Endothelial cell of umbilical vein (primary cell): ENCODE measurements around the gene DYNLT1. TPM values are rescaled to one million over a fixed set of nuclear protein-coding genes. Genes with fewer than 3 reads are reported as not detected.

Source experiments
- BruUV-seq: library from RNA; stranded (reverse); fragments of 400-500 nt; replicated peaks from 2 replicates; lab custom pipeline; 2021; lab: Mats Ljungman, UMichigan
- CTCF ChIA-PET: fragments of 300-600, 350-600 bp; sonication (Branson Sonifier 250); formaldehyde crosslinking; loops from one replicate; lab custom pipeline; 2021; ENCODE audit warnings: antibody characterized with exemption, inconsistent platforms; lab: Charles Lee
- POLR2A ChIA-PET: fragments of 300-600, 350-600 bp; sonication (Branson Sonifier 250); formaldehyde crosslinking; loops from one replicate; lab custom pipeline; 2021; ENCODE audit warnings: antibody characterized with exemption, inconsistent platforms; lab: Charles Lee
- DNase-seq: peaks from one replicate; pipeline ENCODE4 v3.0.0-alpha.2; 2011; ENCODE audit warnings: low read depth, low spot score
- FAIRE-seq: peaks from 2 replicates; lab custom pipeline; 2011; peaks lifted over from hg19 to GRCh38; lab: Jason Lieb, UNC
- H2AFZ ChIP-seq: 2 replicates; pipeline ENCODE4 v1.6.0; 2012; ENCODE audit warnings: low read depth, low read length, control low read depth, inconsistent platforms
- H3K27ac ChIP-seq: 2 replicates; pipeline ENCODE4 v1.5.1; 2011; ENCODE audit warnings: low read depth, mild to moderate bottlenecking, control low read depth, low read length, moderate library complexity; ENCODE audit not compliant: insufficient read depth
- H3K27me3 ChIP-seq, 2 experiments: 2 replicates each; pipeline versions ENCODE4 v1.6.0 to v1.6.1; 2011; ENCODE audit warnings: low read length in 2 of 2, mixed read lengths in 1 of 2; ENCODE audit not compliant: control insufficient read depth in 2 of 2, insufficient read depth in 2 of 2
- H3K36me3 ChIP-seq, 2 experiments: 2 replicates in 1 of 2; 3 replicates in 1 of 2; pipeline ENCODE4 v1.5.1; 2011; ENCODE audit warnings: low read length in 2 of 2, mild to moderate bottlenecking in 1 of 2, moderate library complexity in 1 of 2; ENCODE audit not compliant: control insufficient read depth in 2 of 2, insufficient read depth in 2 of 2; ENCODE audit errors: extremely low read depth in 1 of 2
- H3K4me1 ChIP-seq: 3 replicates; pipeline ENCODE4 v1.5.1; 2011; ENCODE audit warnings: mild to moderate bottlenecking, low read length; ENCODE audit not compliant: control insufficient read depth, insufficient read depth; ENCODE audit errors: extremely low read depth
- H3K4me2 ChIP-seq: 2 replicates; pipeline ENCODE4 v1.6.1; 2011; ENCODE audit warnings: low read length, control low read depth, mixed read lengths; ENCODE audit not compliant: insufficient read depth
- H3K4me3 ChIP-seq, 3 experiments: fragments of 200-600 bp in 1 of 3; sonication (generic), shearing (Covaris generic) in 1 of 3; replicated peaks in 1 of 3; 2 replicates each; pipeline ENCODE4 v1.5.1; 2011 to 2016; ENCODE audit warnings: control low read depth in 3 of 3, low read length in 3 of 3, mild to moderate bottlenecking in 2 of 3, inconsistent platforms in 1 of 3, low read depth in 1 of 3, moderate library complexity in 1 of 3; ENCODE audit not compliant: insufficient read depth in 1 of 3
- H3K79me2 ChIP-seq: 2 replicates; pipeline ENCODE4 v1.6.0; 2012; ENCODE audit warnings: low read length, inconsistent platforms; ENCODE audit not compliant: control insufficient read depth, insufficient read depth
- H3K9ac ChIP-seq: replicated peaks from 2 replicates; pipeline ENCODE3; 2011; ENCODE audit warnings: low read length, control low read depth; ENCODE audit not compliant: insufficient read depth; ENCODE audit errors: extremely low read depth
- H3K9me1 ChIP-seq: replicated peaks from 3 replicates; pipeline ENCODE4 v1.6.0; 2011; ENCODE audit warnings: mild to moderate bottlenecking, low read length; ENCODE audit not compliant: control insufficient read depth, insufficient read depth; ENCODE audit errors: extremely low read depth
- H3K9me3 ChIP-seq: replicated peaks from 2 replicates; pipeline ENCODE4 v1.5.1; 2012; ENCODE audit warnings: low read length, inconsistent platforms; ENCODE audit not compliant: control insufficient read depth, insufficient read depth
- H4K20me1 ChIP-seq: replicated peaks from 2 replicates; pipeline ENCODE3; 2011; ENCODE audit warnings: mild to moderate bottlenecking, low read length; ENCODE audit not compliant: control insufficient read depth, insufficient read depth; ENCODE audit errors: extremely low read depth
- CTCF ChIP-seq, 2 donors: IDR thresholded peaks; 1 replicate in 1 of 2; 2 replicates in 1 of 2; pipeline ENCODE4 v1.5.1; 2011; ENCODE audit warnings: low read length in 2 of 2, mild to moderate bottlenecking in 2 of 2, moderate library complexity in 2 of 2, control low read depth in 1 of 2, inconsistent platforms in 1 of 2, low read depth in 1 of 2; ENCODE audit not compliant: insufficient read depth in 1 of 2; ENCODE audit errors: extremely low read depth in 1 of 2
- EZH2 ChIP-seq: IDR thresholded peaks from 2 replicates; pipeline ENCODE4 v1.6.1; 2012; ENCODE audit warnings: borderline replicate concordance, low read depth, mild to moderate bottlenecking, moderate library complexity, low read length, inconsistent platforms; ENCODE audit not compliant: severe bottlenecking
- FOS ChIP-seq: IDR thresholded peaks from 2 replicates; pipeline ENCODE4 v1.6.1; 2011; ENCODE audit warnings: mild to moderate bottlenecking, low read length, moderate library complexity, borderline replicate concordance; ENCODE audit not compliant: insufficient read depth
- GATA2 ChIP-seq: IDR thresholded peaks from 2 replicates; pipeline ENCODE4 v1.7.0; 2011; ENCODE audit warnings: low read depth, mild to moderate bottlenecking, moderate library complexity, mixed read lengths, low read length; ENCODE audit not compliant: insufficient read length, insufficient read depth
- JUN ChIP-seq: IDR thresholded peaks from 2 replicates; pipeline ENCODE4 v1.6.1; 2011; ENCODE audit warnings: borderline replicate concordance, low read depth; ENCODE audit not compliant: insufficient read length, insufficient read depth
- MYC ChIP-seq: IDR thresholded peaks from one replicate; pipeline ENCODE4 v1.6.1; 2011; ENCODE audit warnings: mild to moderate bottlenecking, low read depth, low read length
- POLR2A ChIP-seq: IDR thresholded peaks from 2 replicates; pipeline ENCODE4 v1.6.1; 2012; ENCODE audit warnings: low read depth, mild to moderate bottlenecking, control low read depth, low read length
- POLR2AphosphoS5 ChIP-seq: IDR thresholded peaks from 2 replicates; pipeline ENCODE4 v1.6.1; 2012; ENCODE audit warnings: low read depth, mild to moderate bottlenecking, control low read depth, low read length, moderate library complexity; ENCODE audit not compliant: insufficient read depth
- dilution Hi-C: fragments of 300-500 bp; cut with MboI; formaldehyde crosslinking; loops from one replicate; pipeline ENCODE4 v1.15.0; 2019; ENCODE audit warnings: low sequenced_read_pairs; ENCODE audit not compliant: extremely low pct_ligation_motif_present
- intact Hi-C: fragments of 100-400 bp; cut with micrococcal nuclease; formaldehyde crosslinking; loops from one replicate; pipeline ENCODE4 v1.10.0; 2022
- polyA plus RNA-seq, 4 experiments: library from polyadenylated mRNA; depleted of rRNA in 3 of 4; stranded (reverse) in 3 of 4; unstranded in 1 of 4; fragments of >200 nt; gene quantifications; 2 replicates each; pipeline versions ENCODE4 v1.2.1 to v1.2.3, GENCODE V29; 2011 to 2012; ENCODE audit warnings: missing spikeins in 1 of 4
- total RNA-seq: library from RNA; stranded (reverse); gene quantifications from 2 replicates; pipeline ENCODE4 v1.2.3, GENCODE V29; 2021
- TF ChIP-seq, protein P1 (sequence below): IDR thresholded peaks from 2 replicates; pipeline ENCODE4 v1.6.1; 2011; ENCODE audit not compliant: insufficient read depth, insufficient read length

DYNLT1 gene
- total and polyA plus RNA-seq, 2 donors (not counting 3 experiments of a cell fraction or from before 2014, with no cell fraction given) = 162 to 267 TPM

- DNase-seq (no peak), FAIRE-seq (no peak)
- Histone ChIP-seq H3K4me3 (no peak overlapping the region), H3K4me1 (no peaks in the 10 kb centered on the region), H3K27ac (no peak overlapping the region), H3K36me3 (no peaks in the 10 kb centered on the region), H3K27me3 (peaks cover 11 to 16% of the 10 kb centered on the region in 2 experiments), H3K79me2 (no peaks in the 10 kb centered on the region), H2AFZ (no peak overlapping the region), H3K9me1 (no peaks in the 10 kb centered on the region), H3K9me3 (no peaks in the 10 kb centered on the region), H3K9ac (no peak overlapping the region), H3K4me2 (no peak overlapping the region), H4K20me1 (no peaks in the 10 kb centered on the region)
- ChIA-PET POLR2A (no interaction called here), CTCF (interaction anchor here (1.4 to 6.6 kb wide), 7 partner anchors 10 to 447 kb away, joined by 3 to 77 read pairs (median 11); partner anchors contain the start of gene DYNLT1)
- no TSS peak for BruUV-seq
- dilution Hi-C loops = no loop called here
- intact Hi-C loops = no loop called here
- no peak for TF ChIP-seq FOS
- no peak for TF ChIP-seq EZH2
- TF ChIP-seq CTCF (IDR thresholded peaks at IDR 0.05; ENCODE audit: extremely low read depth in 1 of 2, insufficient read depth in 1 of 2, low read depth in 1 of 2, low read length in 2 of 2) = no peak
- TF ChIP-seq MYC = no peak
- TF ChIP-seq, protein P1, sequence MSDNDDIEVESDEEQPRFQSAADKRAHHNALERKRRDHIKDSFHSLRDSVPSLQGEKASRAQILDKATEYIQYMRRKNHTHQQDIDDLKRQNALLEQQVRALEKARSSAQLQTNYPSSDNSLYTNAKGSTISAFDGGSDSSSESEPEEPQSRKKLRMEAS = no peak
- no peak for TF ChIP-seq POLR2A
- no peak for TF ChIP-seq POLR2AphosphoS5
- TF ChIP-seq GATA2 = no peak
- TF ChIP-seq JUN = no peak
Observed at GRCh38 chr6:158661156-158661685, 16.7 kb upstream of the DYNLT1 start.
